HepG2 (cell line): ENCODE measurements around the gene PTPRU. TPM values are rescaled to one million over a fixed set of nuclear protein-coding genes. Genes with fewer than 3 reads are reported as not detected.

Source experiments
- ATAC-seq: fragments of 200-7000 bp; cut with Tn5 transposase; 3 replicates; pipeline ENCODE4 v1.9.1; 2020; ENCODE audit warnings: mild to moderate bottlenecking, moderate library complexity
- BruUV-seq: library from RNA; stranded (reverse); fragments of 400-500 nt; replicated peaks from 2 replicates; lab custom pipeline; 2021; lab: Mats Ljungman, UMichigan
- CTCF ChIA-PET: fragments of 300-600 bp; formaldehyde crosslinking; extraction: SDS; loops from one replicate; lab custom pipeline; 2021; ENCODE audit warnings: low total read pairs, inconsistent platforms, low intra/inter-chr PET ratio; lab: Yijun Ruan, JAX
- POLR2A ChIA-PET: fragments of 350-600 bp; sonication (Branson Sonifier 250); formaldehyde crosslinking; loops from one replicate; lab custom pipeline; 2020; ENCODE audit warnings: antibody characterized with exemption, inconsistent platforms; lab: Yijun Ruan, JAX
- DNase-seq: peaks from one replicate; pipeline ENCODE4 v3.0.0-alpha.2; 2015; ENCODE audit warnings: low spot score
- FAIRE-seq: peaks from 3 replicates; lab custom pipeline; 2011; peaks lifted over from hg19 to GRCh38; lab: Jason Lieb, UNC
- H2AFZ ChIP-seq: one replicate; pipeline ENCODE4 v1.6.1; 2011; ENCODE audit warnings: low read length, inconsistent platforms
- H3K27ac ChIP-seq: fragments of 300-600 bp; 3 replicates; pipeline ENCODE4 v1.8.0; 2011; ENCODE audit warnings: mixed run types, mild to moderate bottlenecking, mixed read lengths, low read length, inconsistent platforms; ENCODE audit not compliant: insufficient read depth; ENCODE audit errors: extremely low read length
- H3K27me3 ChIP-seq, 2 experiments: fragments of 200-600 bp in 1 of 2; 2 replicates in 1 of 2; 3 replicates in 1 of 2; pipeline versions ENCODE4 v1.6.0 to v1.8.0; 2011; ENCODE audit warnings: low read length in 2 of 2, mild to moderate bottlenecking in 2 of 2, moderate library complexity in 2 of 2, inconsistent platforms in 1 of 2; ENCODE audit not compliant: insufficient read depth in 2 of 2, control insufficient read depth in 1 of 2
- H3K36me3 ChIP-seq, 2 experiments: fragments of 200-600 bp in 1 of 2; replicated peaks in 1 of 2; 2 replicates in 1 of 2; 3 replicates in 1 of 2; pipeline versions ENCODE4 v1.5.1 to v1.8.0; 2011; ENCODE audit warnings: low read length in 2 of 2, inconsistent platforms in 1 of 2; ENCODE audit not compliant: insufficient read depth in 2 of 2, control insufficient read depth in 1 of 2
- H3K4me1 ChIP-seq: 2 replicates; pipeline ENCODE4 v1.5.1; 2012; ENCODE audit warnings: low read length, inconsistent platforms; ENCODE audit not compliant: insufficient read depth
- H3K4me2 ChIP-seq: 2 replicates; pipeline ENCODE4 v1.6.0; 2011; ENCODE audit warnings: low read depth, low read length, inconsistent platforms
- H3K4me3 ChIP-seq, 3 experiments: fragments of 200-600 bp in 1 of 3; sonication (generic), shearing (Covaris generic) in 1 of 3; replicated peaks in 1 of 3; 2 replicates each; pipeline ENCODE4 v1.5.1; 2011 to 2016; ENCODE audit warnings: low read length in 3 of 3, inconsistent platforms in 2 of 3, low read depth in 2 of 3, mild to moderate bottlenecking in 2 of 3, control low read depth in 1 of 3, mixed read lengths in 1 of 3; ENCODE audit not compliant: insufficient read depth in 1 of 3
- H3K79me2 ChIP-seq: one replicate; pipeline ENCODE4 v1.6.1; 2011; ENCODE audit warnings: low read length, inconsistent platforms; ENCODE audit not compliant: insufficient read depth
- H3K9ac ChIP-seq: 2 replicates; pipeline ENCODE4 v1.6.0; 2011; ENCODE audit warnings: mild to moderate bottlenecking, low read depth, low read length, inconsistent platforms; ENCODE audit not compliant: insufficient read depth
- H3K9me3 ChIP-seq: 2 replicates; pipeline ENCODE4 v1.5.1; 2012; ENCODE audit warnings: mild to moderate bottlenecking, low read length
- H4K20me1 ChIP-seq: 2 replicates; pipeline ENCODE4 v1.6.0; 2011; ENCODE audit warnings: inconsistent platforms, mild to moderate bottlenecking, low read length, moderate library complexity; ENCODE audit not compliant: insufficient read depth
- EP300 ChIP-seq, 3 experiments: sonication (generic) in 1 of 3; formaldehyde crosslinking in 1 of 3; IDR thresholded peaks; 2 replicates each; pipeline versions ENCODE4 v1.5.1 to v1.6.1; 2011 to 2020; ENCODE audit warnings: low read depth in 2 of 3, low read length in 2 of 3, borderline replicate concordance in 1 of 3, improper control_type of control experiment in 1 of 3, mild to moderate bottlenecking in 1 of 3, missing genetic modification reagents in 1 of 3, moderate library complexity in 1 of 3
- NR2C2 ChIP-seq: sonication (generic); formaldehyde crosslinking; IDR thresholded peaks from 2 replicates; pipeline ENCODE4 v1.4.0; 2020; ENCODE audit warnings: missing genetic modification reagents, mild to moderate bottlenecking, moderate library complexity, borderline replicate concordance
- PCBP1 ChIP-seq: fragments of 200-400 bp; formaldehyde crosslinking; IDR thresholded peaks from 2 replicates; pipeline ENCODE4 v1.6.1; 2017; ENCODE audit warnings: mild to moderate bottlenecking, low read depth, low read length, borderline replicate concordance
- POLR2AphosphoS2 ChIP-seq: IDR thresholded peaks from 2 replicates; pipeline ENCODE4 v1.6.1; 2011; ENCODE audit warnings: low read depth, low read length, improper control_type of control experiment
- ZNF598 ChIP-seq: sonication (generic); formaldehyde crosslinking; IDR thresholded peaks from 2 replicates; pipeline ENCODE4 v1.5.1; 2020; ENCODE audit warnings: mild to moderate bottlenecking, missing genetic modification reagents, borderline replicate concordance
- ZNF616 ChIP-seq: sonication (generic); formaldehyde crosslinking; IDR thresholded peaks from 2 replicates; pipeline ENCODE4 v1.5.0; 2020; ENCODE audit warnings: low read depth, mild to moderate bottlenecking, missing genetic modification reagents
- ZNF678 ChIP-seq: sonication (generic); formaldehyde crosslinking; IDR thresholded peaks from 2 replicates; pipeline ENCODE4 v1.4.0; 2020; ENCODE audit warnings: mild to moderate bottlenecking, missing genetic modification reagents
- WGBS: methylation state at CpG from one replicate; pipeline ENCODE4 v1.1.6; 2017; ENCODE audit warnings: low lambda C conversion rate; 5-methylcytosine and 5-hydroxymethylcytosine counted together
- in situ Hi-C: cut with HindIII; loops from 2 replicates; pipeline ENCODE4 v1.10.0; 2017; ENCODE audit warnings: low pct_unique_long_range_greater_than_20kb; ENCODE audit not compliant: extremely low pct_ligation_motif_present
- intact Hi-C: fragments of 100-400 bp; cut with micrococcal nuclease; formaldehyde crosslinking; loops from one replicate; pipeline ENCODE4 v1.10.0; 2022; ENCODE audit not compliant: unreplicated experiment
- polyA plus RNA-seq, 8 experiments: library from polyadenylated mRNA; depleted of rRNA in 3 of 8; stranded (reverse) in 7 of 8; unstranded in 1 of 8; fragments of >200 nt; fragmentation: Illumina TruSeq in 4 of 8; extraction: Trizol in 4 of 8; gene quantifications; 2 replicates each; pipeline versions ENCODE4 v1.2.1 to v1.2.3, GENCODE V29; 2011 to 2016; ENCODE audit warnings: low read depth in 4 of 8, missing spikeins in 1 of 8, mixed read lengths in 1 of 8; ENCODE audit not compliant: insufficient read depth in 1 of 8
- total RNA-seq, 5 experiments: library from RNA; depleted of rRNA; stranded (reverse); fragments of >200 nt; fragmentation: Illumina TruSeq; extraction: Trizol; gene quantifications; 2 replicates each; pipeline ENCODE4 v1.2.3, GENCODE V29; 2016; ENCODE audit warnings: low read depth in 1 of 5
- TF ChIP-seq, protein P1 (sequence below): sonication (generic); formaldehyde crosslinking; IDR thresholded peaks from 2 replicates; pipeline ENCODE4 v1.4.0; 2020; ENCODE audit warnings: mild to moderate bottlenecking, missing genetic modification reagents

PTPRU gene
- total and polyA plus RNA-seq, 2 of the 13 experiments (the other 11 are each of a cell fraction or from before 2014, with no cell fraction given): 21.6 to 22.3 TPM

DNA sequence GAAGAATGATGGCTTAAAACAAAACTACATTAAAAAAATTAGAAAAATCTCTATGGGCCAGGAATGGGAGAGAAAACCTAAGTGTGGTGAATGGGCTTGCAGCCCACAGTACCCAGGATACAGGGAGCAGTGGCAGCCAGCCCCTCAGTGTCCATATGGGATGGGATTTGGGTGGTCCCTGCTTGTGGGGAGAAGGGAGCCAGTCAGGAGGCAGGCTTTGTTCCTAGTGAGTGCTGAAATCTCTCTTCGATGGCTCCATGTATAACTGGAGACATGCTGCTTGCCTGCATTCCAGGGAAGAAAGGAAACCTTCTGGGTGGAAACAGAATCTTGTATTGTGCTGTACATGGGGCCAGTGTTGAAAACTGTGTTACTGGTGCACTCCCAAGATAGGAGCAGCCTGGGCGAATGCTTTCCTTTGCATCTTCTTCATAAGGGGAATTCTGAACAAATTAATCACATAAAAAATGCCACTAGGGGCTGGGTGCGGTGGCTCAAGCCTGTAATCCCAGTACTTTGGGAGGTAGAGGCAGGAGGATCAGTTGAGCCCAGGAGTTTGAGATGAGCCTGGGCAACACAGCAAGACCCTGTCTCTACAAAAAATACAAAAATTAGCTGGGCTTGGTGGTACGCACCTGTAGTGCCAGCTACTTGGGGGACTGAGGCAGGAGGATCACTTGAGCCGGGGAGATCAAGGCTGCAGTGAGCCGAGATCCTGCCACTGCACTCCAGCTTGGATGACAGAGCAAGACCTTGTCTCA lies 36.0 kb downstream of the PTPRU start:
- Histone ChIP-seq H3K27ac (no peak overlapping the region), H3K36me3 (peaks cover 3 to 8% of the 10 kb centered on the region in 2 experiments; a peak in 3 of 5 replicates), H3K4me3 (no peak overlapping the region), H3K27me3 (no peaks in the 10 kb centered on the region), H3K4me1 (peaks cover 20% of the 10 kb centered on the region), H3K9ac (no peak overlapping the region), H3K79me2 (no peaks in the 10 kb centered on the region), H3K4me2 (no peak overlapping the region), H2AFZ (no peak overlapping the region), H3K9me3 (no peaks in the 10 kb centered on the region), H4K20me1 (peaks cover 6% of the 10 kb centered on the region)
- 97% methylated on average over 6 of the region's 6 CpGs for WGBS
- ChIA-PET POLR2A (interaction anchor here (0.7 kb wide), 1 partner anchor 42 kb away, joined by 4 read pairs; the partner anchor contains the start of gene MECR), CTCF (no interaction called here)
- ATAC-seq: no peak
- no peak for DNase-seq
- in situ Hi-C loops (no loop called here), intact Hi-C loops (no loop called here)
- BruUV-seq: no TSS peak
- TF ChIP-seq POLR2AphosphoS2: no peak
- no peak for FAIRE-seq

DNA sequence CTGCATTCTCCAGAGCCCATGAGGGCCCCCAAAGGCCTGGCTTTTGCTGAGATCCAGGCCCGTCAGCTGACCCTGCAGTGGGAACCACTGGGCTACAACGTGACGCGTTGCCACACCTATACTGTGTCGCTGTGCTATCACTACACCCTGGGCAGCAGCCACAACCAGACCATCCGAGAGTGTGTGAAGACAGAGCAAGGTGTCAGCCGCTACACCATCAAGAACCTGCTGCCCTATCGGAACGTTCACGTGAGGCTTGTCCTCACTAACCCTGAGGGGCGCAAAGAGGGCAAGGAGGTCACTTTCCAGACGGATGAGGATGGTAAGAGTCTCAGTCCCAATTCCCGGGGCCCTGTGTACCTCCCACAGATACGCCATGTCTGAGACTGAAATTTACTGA lies 39.1 kb downstream of the PTPRU start:
- no TSS peak for BruUV-seq
- in situ Hi-C loops (no loop called here), intact Hi-C loops (no loop called here)
- no peak for ATAC-seq
- Histone ChIP-seq H2AFZ (no peak overlapping the region), H3K79me2 (no peaks in the 10 kb centered on the region), H3K27me3 (no peaks in the 10 kb centered on the region), H4K20me1 (peaks cover 6% of the 10 kb centered on the region), H3K9me3 (no peaks in the 10 kb centered on the region), H3K27ac (no peak overlapping the region), H3K4me1 (peaks cover 21% of the 10 kb centered on the region), H3K4me3 (no peak overlapping the region), H3K9ac (no peak overlapping the region), H3K4me2 (no peak overlapping the region), H3K36me3 (peaks cover 5 to 18% of the 10 kb centered on the region in 2 experiments)
- POLR2A ChIA-PET: no interaction called here
- no peak for FAIRE-seq
- no peak for DNase-seq
- WGBS: 99% methylated on average over 14 of the region's 14 CpGs
- CTCF ChIA-PET: no interaction called here
- no peak for TF ChIP-seq PCBP1
- TF ChIP-seq ZNF616 (CRISPR knock-in tag): no peak
- no peak for TF ChIP-seq ZNF598 (CRISPR knock-in tag)
- no peak for TF ChIP-seq ZNF678 (CRISPR knock-in tag)
- TF ChIP-seq, protein P1, sequence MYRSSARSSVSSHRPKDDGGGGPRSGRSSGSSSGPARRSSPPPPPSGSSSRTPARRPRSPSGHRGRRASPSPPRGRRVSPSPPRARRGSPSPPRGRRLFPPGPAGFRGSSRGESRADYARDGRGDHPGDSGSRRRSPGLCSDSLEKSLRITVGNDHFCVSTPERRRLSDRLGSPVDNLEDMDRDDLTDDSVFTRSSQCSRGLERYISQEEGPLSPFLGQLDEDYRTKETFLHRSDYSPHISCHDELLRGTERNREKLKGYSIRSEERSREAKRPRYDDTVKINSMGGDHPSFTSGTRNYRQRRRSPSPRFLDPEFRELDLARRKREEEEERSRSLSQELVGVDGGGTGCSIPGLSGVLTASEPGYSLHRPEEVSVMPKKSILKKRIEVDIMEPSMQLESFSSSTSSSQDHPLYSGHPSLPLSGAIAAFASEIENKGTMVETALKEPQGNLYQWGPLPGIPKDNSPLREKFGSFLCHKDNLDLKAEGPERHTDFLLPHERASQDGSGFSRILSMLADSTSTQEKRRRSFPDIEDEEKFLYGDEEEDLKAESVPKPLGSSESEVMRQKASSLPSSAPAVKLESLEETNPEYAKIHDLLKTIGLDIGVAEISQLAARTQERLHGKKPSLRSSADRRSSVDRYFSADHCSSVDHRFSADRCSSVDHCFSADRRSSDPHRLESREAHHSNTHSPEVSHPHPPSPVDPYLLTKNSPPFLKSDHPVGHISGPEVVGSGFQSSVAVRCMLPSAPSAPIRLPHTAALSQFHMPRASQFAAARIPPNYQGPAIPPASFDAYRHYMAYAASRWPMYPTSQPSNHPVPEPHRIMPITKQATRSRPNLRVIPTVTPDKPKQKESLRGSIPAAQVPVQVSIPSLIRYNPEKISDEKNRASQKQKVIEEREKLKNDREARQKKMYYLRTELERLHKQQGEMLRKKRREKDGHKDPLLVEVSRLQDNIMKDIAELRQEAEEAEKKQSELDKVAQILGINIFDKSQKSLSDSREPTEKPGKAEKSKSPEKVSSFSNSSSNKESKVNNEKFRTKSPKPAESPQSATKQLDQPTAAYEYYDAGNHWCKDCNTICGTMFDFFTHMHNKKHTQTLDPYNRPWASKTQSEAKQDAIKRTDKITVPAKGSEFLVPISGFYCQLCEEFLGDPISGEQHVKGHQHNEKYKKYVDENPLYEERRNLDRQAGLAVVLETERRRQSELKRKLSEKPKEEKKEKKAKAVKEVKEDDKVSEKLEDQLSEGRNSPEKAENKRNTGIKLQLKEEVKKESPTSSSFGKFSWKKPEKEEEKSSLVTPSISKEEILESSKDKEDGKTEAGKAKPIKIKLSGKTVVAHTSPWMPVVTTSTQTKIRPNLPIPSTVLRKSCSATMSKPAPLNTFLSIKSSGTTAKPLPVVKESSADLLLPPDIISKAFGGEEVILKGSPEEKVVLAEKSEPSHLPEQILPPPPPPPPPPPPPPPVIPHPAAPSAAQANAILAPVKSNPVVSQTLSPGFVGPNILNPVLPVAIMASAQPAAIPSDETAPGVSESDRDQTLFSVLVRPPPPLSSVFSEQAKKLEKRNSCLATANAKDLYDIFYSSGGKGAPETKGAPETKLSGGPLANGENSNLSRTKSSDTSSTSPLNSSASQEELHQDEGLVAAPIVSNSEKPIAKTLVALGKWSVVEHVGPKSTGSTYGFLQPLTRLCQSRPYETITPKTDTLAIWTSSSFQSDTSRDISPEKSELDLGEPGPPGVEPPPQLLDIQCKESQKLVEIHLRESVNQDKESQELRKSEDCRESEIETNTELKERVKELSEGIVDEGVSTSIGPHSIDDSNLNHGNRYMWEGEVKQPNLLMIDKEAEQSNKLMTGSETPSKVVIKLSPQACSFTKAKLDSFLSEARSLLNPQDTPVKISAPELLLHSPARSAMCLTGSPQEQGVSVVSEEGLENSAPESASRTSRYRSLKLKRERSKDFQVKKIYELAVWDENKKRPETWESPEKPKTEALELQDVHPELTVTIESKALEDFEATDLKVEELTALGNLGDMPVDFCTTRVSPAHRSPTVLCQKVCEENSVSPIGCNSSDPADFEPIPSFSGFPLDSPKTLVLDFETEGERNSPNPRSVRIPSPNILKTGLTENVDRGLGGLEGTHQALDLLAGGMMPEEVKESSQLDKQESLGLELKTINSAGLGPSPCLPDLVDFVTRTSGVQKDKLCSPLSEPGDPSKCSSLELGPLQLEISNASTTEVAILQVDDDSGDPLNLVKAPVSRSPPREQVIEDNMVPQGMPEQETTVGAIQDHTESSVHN: no peak
- no peak for TF ChIP-seq EP300 (IDR thresholded peaks at IDR 0.05; ENCODE audit: low read depth in 2 of 2, low read length in 2 of 2)
- TF ChIP-seq EP300 (CRISPR knock-in tag; IDR thresholded peaks at IDR 0.05; ENCODE audit: borderline replicate concordance): no peak
- no peak for TF ChIP-seq NR2C2
